Islet of Langerhans (tissue), 1 donor: ENCODE measurements around the gene PCDHB3.
"Not testable (repeated sequence)": the region's sequence is repeated elsewhere in the genome, so short reads cannot be mapped to it uniquely, and the experiment has no call there.

Source experiments
- FAIRE-seq: peaks from one replicate; lab custom pipeline; 2011; peaks lifted over from hg19 to GRCh38; lab: Jason Lieb, UNC

Gene PCDHB3

DNA sequence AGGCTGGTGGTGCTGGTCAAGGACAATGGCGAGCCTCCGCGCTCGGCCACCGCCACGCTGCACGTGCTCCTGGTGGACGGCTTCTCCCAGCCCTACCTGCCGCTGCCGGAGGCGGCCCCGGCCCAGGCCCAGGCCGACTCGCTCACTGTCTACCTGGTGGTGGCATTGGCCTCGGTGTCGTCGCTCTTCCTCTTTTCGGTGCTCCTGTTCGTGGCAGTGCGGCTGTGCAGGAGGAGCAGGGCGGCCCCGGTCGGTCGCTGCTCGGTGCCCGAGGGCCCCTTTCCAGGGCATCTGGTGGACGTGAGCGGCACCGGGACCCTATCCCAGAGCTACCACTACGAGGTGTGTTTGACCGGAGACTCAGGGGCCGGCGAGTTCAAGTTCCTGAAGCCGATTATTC, 37.1 kb downstream of the PCDHB3 start:
- FAIRE-seq = not testable (repeated sequence)

GRCh38 chr5:141149812-141150211, 49.5 kb downstream of the PCDHB3 start, which contains the start of gene PCDHB6:
TSS of gene PCDHB6 (plus strand) at chr5:141150057. CDS start at chr5:141150258, 201 bp downstream.
- no peak for FAIRE-seq

- FAIRE-seq = no peak
Observed at GRCh38 chr5:141150224-141150992, 50.1 kb downstream of the PCDHB3 start.

GRCh38 chr5:141150993-141151325, 50.7 kb downstream of the PCDHB3 start:
- FAIRE-seq = no peak

DNA sequence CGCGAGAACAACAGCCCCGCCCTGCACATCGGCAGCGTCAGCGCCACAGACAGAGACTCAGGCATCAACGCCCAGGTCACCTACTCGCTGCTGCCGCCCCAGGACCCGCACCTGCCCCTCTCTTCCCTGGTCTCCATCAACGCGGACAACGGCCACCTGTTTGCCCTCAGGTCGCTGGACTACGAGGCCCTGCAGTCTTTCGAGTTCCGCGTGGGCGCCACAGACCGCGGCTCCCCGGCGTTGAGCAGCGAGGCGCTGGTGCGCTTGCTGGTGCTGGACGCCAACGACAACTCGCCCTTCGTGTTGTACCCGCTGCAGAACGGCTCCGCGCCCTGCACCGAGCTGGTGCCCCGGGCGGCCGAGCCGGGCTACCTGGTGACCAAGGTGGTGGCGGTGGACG, 51.4 kb downstream of the PCDHB3 start:
- not testable (repeated sequence) for FAIRE-seq

DNA sequence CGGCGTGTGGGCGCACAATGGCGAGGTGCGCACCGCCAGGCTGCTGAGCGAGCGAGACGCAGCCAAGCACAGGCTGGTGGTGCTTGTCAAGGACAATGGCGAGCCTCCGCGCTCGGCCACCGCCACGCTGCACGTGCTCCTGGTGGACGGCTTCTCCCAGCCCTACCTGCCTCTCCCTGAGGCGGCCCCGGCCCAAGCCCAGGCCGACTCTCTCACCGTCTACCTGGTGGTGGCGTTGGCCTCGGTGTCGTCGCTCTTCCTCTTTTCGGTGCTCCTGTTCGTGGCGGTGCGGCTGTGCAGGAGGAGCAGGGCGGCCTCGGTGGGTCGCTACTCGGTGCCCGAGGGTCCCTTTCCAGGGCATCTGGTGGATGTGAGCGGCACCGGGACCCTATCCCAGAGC, 51.8 kb downstream of the PCDHB3 start:
- FAIRE-seq = not testable (repeated sequence)
